LoVo (cell line): ENCODE measurements around the gene USP17L27.
"Not testable (repeated sequence)": the region's sequence is repeated elsewhere in the genome, so short reads cannot be mapped to it uniquely, and the experiment has no call there.

Experiments used
- DNase-seq: peaks from one replicate; pipeline ENCODE4 v3.0.0-alpha.2; 2016; ENCODE audit warnings: low spot score

The USP17L27 gene, protein sequence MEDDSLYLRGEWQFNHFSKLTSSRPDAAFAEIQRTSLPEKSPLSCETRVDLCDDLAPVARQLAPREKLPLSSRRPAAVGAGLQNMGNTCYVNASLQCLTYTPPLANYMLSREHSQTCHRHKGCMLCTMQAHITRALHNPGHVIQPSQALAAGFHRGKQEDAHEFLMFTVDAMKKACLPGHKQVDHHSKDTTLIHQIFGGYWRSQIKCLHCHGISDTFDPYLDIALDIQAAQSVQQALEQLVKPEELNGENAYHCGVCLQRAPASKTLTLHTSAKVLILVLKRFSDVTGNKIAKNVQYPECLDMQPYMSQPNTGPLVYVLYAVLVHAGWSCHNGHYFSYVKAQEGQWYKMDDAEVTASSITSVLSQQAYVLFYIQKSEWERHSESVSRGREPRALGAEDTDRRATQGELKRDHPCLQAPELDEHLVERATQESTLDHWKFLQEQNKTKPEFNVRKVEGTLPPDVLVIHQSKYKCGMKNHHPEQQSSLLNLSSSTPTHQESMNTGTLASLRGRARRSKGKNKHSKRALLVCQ

DNA sequence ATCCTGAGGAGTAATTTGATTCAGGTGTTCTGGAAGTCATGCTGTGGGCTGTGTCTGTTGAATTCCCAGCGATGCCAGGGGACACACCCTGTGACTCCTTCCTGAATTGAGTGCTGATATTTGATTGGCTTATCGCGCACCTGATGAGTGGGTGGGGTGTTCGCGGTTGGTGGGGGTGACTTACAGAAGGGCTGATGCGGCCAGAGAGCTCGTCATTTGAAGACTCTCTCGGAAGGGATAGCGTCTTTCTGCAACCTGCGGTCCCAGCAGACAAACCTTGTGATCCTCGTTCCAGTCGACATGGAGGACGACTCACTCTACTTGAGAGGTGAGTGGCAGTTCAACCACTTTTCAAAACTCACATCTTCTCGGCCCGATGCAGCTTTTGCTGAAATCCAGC is at the start of gene USP17L27:
Gene USP17L27 (plus strand): TSS at position 301 of the 400 bp plus-strand sequence. CDS start 0 bp downstream, at position 301.
- DNase-seq = not testable (repeated sequence)

- DNase-seq = not testable (repeated sequence)
Observed at GRCh38 chr4:9324191-9324590, 19.8 kb upstream of the USP17L27 start.

- DNase-seq = not testable (repeated sequence)
Observed at GRCh38 chr4:9324865-9325264, 19.1 kb upstream of the USP17L27 start, which contains the start of gene USP17L24. TSS of gene USP17L24 (plus strand) at chr4:9325165. CDS start at chr4:9325165, 0 bp downstream.

- not testable (repeated sequence) for DNase-seq
Observed at GRCh38 chr4:9329611-9330010, 14.3 kb upstream of the USP17L27 start, which contains the start of gene USP17L25. TSS of gene USP17L25 (plus strand) at chr4:9329911. CDS start at chr4:9329911, 0 bp downstream.

DNA sequence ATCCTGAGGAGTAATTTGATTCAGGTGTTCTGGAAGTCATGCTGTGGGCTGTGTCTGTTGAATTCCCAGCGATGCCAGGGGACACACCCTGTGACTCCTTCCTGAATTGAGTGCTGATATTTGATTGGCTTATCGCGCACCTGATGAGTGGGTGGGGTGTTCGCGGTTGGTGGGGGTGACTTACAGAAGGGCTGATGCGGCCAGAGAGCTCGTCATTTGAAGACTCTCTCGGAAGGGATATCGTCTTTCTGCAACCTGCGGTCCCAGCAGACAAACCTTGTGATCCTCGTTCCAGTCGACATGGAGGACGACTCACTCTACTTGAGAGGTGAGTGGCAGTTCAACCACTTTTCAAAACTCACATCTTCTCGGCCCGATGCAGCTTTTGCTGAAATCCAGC is 9.6 kb upstream of the USP17L27 start, which contains the start of gene USP17L26:
Gene USP17L26 (plus strand): TSS at position 301 of the 400 bp plus-strand sequence. CDS start 0 bp downstream, at position 301.
- DNase-seq = not testable (repeated sequence)

- DNase-seq = not testable (repeated sequence)
Observed at GRCh38 chr4:9339103-9339502, 4.8 kb upstream of the USP17L27 start, which contains the start of gene USP17L5. TSS of gene USP17L5 (plus strand) at chr4:9339403. CDS start at chr4:9339403, 0 bp downstream.

DNA sequence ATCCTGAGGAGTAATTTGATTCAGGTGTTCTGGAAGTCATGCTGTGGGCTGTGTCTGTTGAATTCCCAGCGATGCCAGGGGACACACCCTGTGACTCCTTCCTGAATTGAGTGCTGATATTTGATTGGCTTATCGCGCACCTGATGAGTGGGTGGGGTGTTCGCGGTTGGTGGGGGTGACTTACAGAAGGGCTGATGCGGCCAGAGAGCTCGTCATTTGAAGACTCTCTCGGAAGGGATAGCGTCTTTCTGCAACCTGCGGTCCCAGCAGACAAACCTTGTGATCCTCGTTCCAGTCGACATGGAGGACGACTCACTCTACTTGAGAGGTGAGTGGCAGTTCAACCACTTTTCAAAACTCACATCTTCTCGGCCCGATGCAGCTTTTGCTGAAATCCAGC is 4.6 kb downstream of the USP17L27 start, which contains the start of gene USP17L28:
Gene USP17L28 (plus strand): TSS at position 301 of the 400 bp plus-strand sequence. CDS start 0 bp downstream, at position 301.
- not testable (repeated sequence) for DNase-seq

GRCh38 chr4:9350866-9351265 is 6.9 kb downstream of the USP17L27 start:
- DNase-seq = not testable (repeated sequence)

DNA sequence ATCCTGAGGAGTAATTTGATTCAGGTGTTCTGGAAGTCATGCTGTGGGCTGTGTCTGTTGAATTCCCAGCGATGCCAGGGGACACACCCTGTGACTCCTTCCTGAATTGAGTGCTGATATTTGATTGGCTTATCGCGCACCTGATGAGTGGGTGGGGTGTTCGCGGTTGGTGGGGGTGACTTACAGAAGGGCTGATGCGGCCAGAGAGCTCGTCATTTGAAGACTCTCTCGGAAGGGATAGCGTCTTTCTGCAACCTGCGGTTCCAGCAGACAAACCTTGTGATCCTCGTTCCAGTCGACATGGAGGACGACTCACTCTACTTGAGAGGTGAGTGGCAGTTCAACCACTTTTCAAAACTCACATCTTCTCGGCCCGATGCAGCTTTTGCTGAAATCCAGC is 9.4 kb downstream of the USP17L27 start, which contains the start of gene USP17L29:
Gene USP17L29 (plus strand): TSS at position 301 of the 400 bp plus-strand sequence. CDS start 0 bp downstream, at position 301.
- not testable (repeated sequence) for DNase-seq

DNA sequence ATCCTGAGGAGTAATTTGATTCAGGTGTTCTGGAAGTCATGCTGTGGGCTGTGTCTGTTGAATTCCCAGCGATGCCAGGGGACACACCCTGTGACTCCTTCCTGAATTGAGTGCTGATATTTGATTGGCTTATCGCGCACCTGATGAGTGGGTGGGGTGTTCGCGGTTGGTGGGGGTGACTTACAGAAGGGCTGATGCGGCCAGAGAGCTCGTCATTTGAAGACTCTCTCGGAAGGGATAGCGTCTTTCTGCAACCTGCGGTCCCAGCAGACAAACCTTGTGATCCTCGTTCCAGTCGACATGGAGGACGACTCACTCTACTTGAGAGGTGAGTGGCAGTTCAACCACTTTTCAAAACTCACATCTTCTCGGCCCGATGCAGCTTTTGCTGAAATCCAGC is 18.9 kb downstream of the USP17L27 start, which contains the start of gene USP17L30:
Gene USP17L30 (plus strand): TSS at position 301 of the 400 bp plus-strand sequence. CDS start 0 bp downstream, at position 301.
- not testable (repeated sequence) for DNase-seq

DNA sequence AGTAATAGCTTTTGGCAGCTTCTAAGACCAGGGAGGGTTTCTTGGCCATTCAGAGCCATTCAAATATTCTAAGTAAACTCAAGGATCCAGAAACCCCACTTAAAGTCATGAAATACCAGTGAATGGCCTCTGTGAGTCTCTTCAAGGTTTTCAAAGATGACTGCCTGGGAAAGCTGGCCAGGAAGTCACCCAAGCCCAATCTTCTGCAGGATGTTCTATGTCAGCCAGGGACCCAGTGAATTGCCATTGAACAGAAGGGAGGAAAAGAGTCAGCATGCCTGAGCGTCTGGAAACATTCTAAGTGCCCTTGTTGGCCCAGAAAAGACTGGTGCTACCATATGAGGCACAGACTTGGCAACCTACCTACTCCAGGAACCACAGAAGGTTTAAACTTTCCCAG is 35.9 kb downstream of the USP17L27 start:
- DNase-seq = not testable (repeated sequence)

GRCh38 chr4:9381012-9381534 is 37.1 kb downstream of the USP17L27 start:
- peak; percentile 1 for DNase-seq

DNA sequence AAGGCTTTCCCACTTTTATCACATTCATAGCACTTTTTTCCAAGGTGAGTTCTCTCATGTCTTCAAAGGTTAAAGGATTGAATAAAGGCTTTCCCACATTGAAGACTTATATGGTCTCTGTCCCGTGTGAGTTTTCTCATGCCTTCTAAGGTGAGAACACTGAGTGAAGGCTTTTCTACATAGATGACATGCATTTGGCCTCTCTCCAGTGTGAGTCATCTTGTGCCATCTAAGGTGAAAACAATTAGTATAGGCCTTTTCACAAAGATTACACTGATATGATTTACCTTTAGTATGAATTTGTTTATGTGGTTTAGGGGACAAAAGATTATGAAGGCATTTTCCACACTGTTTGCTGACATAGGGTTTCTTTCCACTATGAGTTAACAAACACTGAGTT is 40.2 kb downstream of the USP17L27 start:
- no peak for DNase-seq

DNA sequence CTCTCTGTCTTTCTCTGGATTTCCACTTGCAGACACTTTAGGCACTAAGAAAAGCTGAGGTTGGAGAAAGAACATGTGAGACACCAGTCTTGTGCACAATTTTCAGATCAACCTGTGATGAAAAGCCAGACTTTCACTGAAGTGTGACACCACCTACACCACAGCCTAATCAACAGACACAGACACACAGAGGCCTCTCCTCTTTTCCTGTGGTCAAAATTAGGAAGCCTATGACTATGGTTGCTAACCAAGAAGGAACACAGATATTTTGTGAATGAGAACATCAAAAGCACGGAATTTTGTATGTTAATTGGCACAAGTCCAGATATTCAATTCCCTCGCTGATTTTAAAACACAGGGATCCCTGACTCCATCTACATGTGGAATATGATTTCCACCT is 45.1 kb downstream of the USP17L27 start:
- not testable (repeated sequence) for DNase-seq
